ENCODE data around the gene KNSTRN. TPM values are rescaled to one million over a fixed set of nuclear protein-coding genes. Genes with fewer than 3 reads are reported as not detected.

KNSTRN gene
- total RNA-seq, 1 donor from 2014 or later = 152 TPM

DNA sequence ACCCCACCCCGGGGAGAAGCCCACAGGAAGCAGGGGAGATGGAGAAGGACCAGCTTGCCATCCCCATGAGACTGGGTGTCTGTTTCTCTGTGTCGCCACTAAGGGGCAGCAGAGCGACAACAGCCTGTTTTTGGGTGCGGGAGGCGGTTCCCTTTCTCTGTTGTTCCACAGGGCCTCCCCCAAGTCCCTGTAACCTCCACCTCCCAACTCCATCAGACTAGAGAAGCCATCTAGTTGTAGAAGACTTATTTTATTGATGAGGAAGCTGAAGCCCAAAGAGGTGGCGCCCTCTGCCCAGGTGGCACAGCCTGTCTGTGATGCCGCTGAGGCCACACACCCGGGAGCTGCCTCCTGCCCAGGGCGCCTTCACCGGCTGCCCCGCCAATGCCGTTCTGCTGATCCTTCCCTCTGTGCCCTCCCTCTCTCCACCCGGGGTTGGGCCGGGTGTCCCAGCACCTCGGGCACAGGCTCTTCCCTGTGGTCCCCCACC, 37.8 kb upstream of the KNSTRN start:
- TF ChIP-seq EZH2phosphoT487 (IDR thresholded peaks at IDR 0.05) = no peak
- TF ChIP-seq, protein P1, sequence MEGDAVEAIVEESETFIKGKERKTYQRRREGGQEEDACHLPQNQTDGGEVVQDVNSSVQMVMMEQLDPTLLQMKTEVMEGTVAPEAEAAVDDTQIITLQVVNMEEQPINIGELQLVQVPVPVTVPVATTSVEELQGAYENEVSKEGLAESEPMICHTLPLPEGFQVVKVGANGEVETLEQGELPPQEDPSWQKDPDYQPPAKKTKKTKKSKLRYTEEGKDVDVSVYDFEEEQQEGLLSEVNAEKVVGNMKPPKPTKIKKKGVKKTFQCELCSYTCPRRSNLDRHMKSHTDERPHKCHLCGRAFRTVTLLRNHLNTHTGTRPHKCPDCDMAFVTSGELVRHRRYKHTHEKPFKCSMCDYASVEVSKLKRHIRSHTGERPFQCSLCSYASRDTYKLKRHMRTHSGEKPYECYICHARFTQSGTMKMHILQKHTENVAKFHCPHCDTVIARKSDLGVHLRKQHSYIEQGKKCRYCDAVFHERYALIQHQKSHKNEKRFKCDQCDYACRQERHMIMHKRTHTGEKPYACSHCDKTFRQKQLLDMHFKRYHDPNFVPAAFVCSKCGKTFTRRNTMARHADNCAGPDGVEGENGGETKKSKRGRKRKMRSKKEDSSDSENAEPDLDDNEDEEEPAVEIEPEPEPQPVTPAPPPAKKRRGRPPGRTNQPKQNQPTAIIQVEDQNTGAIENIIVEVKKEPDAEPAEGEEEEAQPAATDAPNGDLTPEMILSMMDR (IDR thresholded peaks at IDR 0.05) = peak; percentile 73
- peak overlapping the region; percentile 74 for H2AFZ ChIP-seq (replicated peaks)
- peak overlapping the region; percentile 43 for H3K4me3 Mint-ChIP-seq

GRCh38 chr15:40345225-40345866, 37.2 kb upstream of the KNSTRN start:
- no peaks in the 10 kb centered on the region for H3K27me3 ChIP-seq
- H3K4me3 Mint-ChIP-seq = no peak overlapping the region
- no peak overlapping the region for H2AFZ ChIP-seq (replicated peaks)
- no peak overlapping the region for H3K4me3 ChIP-seq
- H3K9me3 ChIP-seq (ENCODE audit: low read depth) = no peaks in the 10 kb centered on the region
- H3K4me2 ChIP-seq = no peak overlapping the region
- H3K36me3 Mint-ChIP-seq = no peaks in the 10 kb centered on the region
- TF ChIP-seq EZH2 (IDR thresholded peaks at IDR 0.05) (no peak), EZH2phosphoT487 (IDR thresholded peaks at IDR 0.05) (no peak)
- TF ChIP-seq, protein P1 (IDR thresholded peaks at IDR 0.05) = no peak
- no peaks in the 10 kb centered on the region for H4K20me1 ChIP-seq (ENCODE audit: low read depth)
- H3K27ac Mint-ChIP-seq = no peak overlapping the region
- H3K4me1 Mint-ChIP-seq = peaks cover 13% of the 10 kb centered on the region
- peaks cover 22% of the 10 kb centered on the region for H3K27me3 Mint-ChIP-seq (ENCODE audit: insufficient read depth, low read depth)
- no peak overlapping the region for H3K27ac ChIP-seq
- H3K36me3 ChIP-seq = no peaks in the 10 kb centered on the region
- no peak overlapping the region for H3K9ac ChIP-seq
- H3K9me3 Mint-ChIP-seq = no peaks in the 10 kb centered on the region
- H3K4me1 ChIP-seq = peaks cover 8% of the 10 kb centered on the region
- H3F3A ChIP-seq (ENCODE audit: low read depth) = no peaks in the 10 kb centered on the region
- H3K79me2 ChIP-seq (ENCODE audit: low read depth) = no peaks in the 10 kb centered on the region
- DNase-seq (ENCODE audit: low spot score) = no peak

More for the DNA sequence above, 37.8 kb upstream of the KNSTRN start:
- Histone ChIP-seq H3K79me2 (ENCODE audit: low read depth) (no peaks in the 10 kb centered on the region), H3K9me3 (ENCODE audit: low read depth) (no peaks in the 10 kb centered on the region), H3K9ac (no peak overlapping the region), H3K27ac (no peak overlapping the region), H3K27me3 (no peaks in the 10 kb centered on the region), H3K36me3 (no peaks in the 10 kb centered on the region), H3K4me1 (peaks cover 11% of the 10 kb centered on the region), H4K20me1 (ENCODE audit: low read depth) (no peaks in the 10 kb centered on the region), H3K4me2 (no peak overlapping the region), H3F3A (ENCODE audit: low read depth) (no peaks in the 10 kb centered on the region), H3K4me3 (no peak overlapping the region)
- peaks cover 17% of the 10 kb centered on the region for H3K27me3 Mint-ChIP-seq (ENCODE audit: insufficient read depth, low read depth)
- peak; percentile 72 for DNase-seq (ENCODE audit: low spot score)
- H3K36me3 Mint-ChIP-seq = no peaks in the 10 kb centered on the region
- no peak overlapping the region for H3K27ac Mint-ChIP-seq
- peaks cover 13% of the 10 kb centered on the region for H3K4me1 Mint-ChIP-seq
- H3K9me3 Mint-ChIP-seq = no peaks in the 10 kb centered on the region

- no peak for TF ChIP-seq EZH2phosphoT487 (IDR thresholded peaks at IDR 0.05)
- TF ChIP-seq, protein P1 (IDR thresholded peaks at IDR 0.05) = no peak
- no peak for TF ChIP-seq EZH2 (IDR thresholded peaks at IDR 0.05)
- Histone ChIP-seq H4K20me1 (ENCODE audit: low read depth) (no peaks in the 10 kb centered on the region), H3K27me3 (no peaks in the 10 kb centered on the region), H3K9ac (no peak overlapping the region), H3K4me2 (no peak overlapping the region), H3K4me3 (no peak overlapping the region), H3K79me2 (ENCODE audit: low read depth) (no peaks in the 10 kb centered on the region), H3K36me3 (no peaks in the 10 kb centered on the region), H3F3A (ENCODE audit: low read depth) (no peaks in the 10 kb centered on the region), H3K9me3 (ENCODE audit: low read depth) (no peaks in the 10 kb centered on the region), H3K27ac (no peak overlapping the region), H3K4me1 (peaks cover 1% of the 10 kb centered on the region), H2AFZ (replicated peaks) (no peak overlapping the region)
- no peaks in the 10 kb centered on the region for H3K9me3 Mint-ChIP-seq
- H3K27me3 Mint-ChIP-seq (ENCODE audit: insufficient read depth, low read depth) = peaks cover 26% of the 10 kb centered on the region
- no peak overlapping the region for H3K27ac Mint-ChIP-seq
- DNase-seq (ENCODE audit: low spot score) = no peak
- no peak overlapping the region for H3K4me3 Mint-ChIP-seq
- peaks cover 12% of the 10 kb centered on the region for H3K4me1 Mint-ChIP-seq
- H3K36me3 Mint-ChIP-seq = no peaks in the 10 kb centered on the region
Measured at GRCh38 chr15:40345867-40346578, 36.5 kb upstream of the KNSTRN start.
